ENCODE results near the gene NNAT.

- TF ChIP-seq CTCF (IDR thresholded peaks at IDR 0.05): no peak
- TF ChIP-seq POLR2A (IDR thresholded peaks at IDR 0.05): no peak
Observed at GRCh38 chr20:37543828-37544227, 22.8 kb downstream of the NNAT start.

Data from body of pancreas (tissue), 4 donors.